ENCODE results near the gene DNAAF1. TPM values are rescaled to one million over a fixed set of nuclear protein-coding genes. Genes with fewer than 3 reads are reported as not detected.

Gene DNAAF1
- total RNA-seq, 1 donor = 0.36 TPM

GRCh38 chr16:84161801-84162200 is 16.7 kb downstream of the DNAAF1 start:
- TF ChIP-seq, protein P1, sequence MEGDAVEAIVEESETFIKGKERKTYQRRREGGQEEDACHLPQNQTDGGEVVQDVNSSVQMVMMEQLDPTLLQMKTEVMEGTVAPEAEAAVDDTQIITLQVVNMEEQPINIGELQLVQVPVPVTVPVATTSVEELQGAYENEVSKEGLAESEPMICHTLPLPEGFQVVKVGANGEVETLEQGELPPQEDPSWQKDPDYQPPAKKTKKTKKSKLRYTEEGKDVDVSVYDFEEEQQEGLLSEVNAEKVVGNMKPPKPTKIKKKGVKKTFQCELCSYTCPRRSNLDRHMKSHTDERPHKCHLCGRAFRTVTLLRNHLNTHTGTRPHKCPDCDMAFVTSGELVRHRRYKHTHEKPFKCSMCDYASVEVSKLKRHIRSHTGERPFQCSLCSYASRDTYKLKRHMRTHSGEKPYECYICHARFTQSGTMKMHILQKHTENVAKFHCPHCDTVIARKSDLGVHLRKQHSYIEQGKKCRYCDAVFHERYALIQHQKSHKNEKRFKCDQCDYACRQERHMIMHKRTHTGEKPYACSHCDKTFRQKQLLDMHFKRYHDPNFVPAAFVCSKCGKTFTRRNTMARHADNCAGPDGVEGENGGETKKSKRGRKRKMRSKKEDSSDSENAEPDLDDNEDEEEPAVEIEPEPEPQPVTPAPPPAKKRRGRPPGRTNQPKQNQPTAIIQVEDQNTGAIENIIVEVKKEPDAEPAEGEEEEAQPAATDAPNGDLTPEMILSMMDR (IDR thresholded peaks at IDR 0.05; ENCODE audit: extremely low read depth, low read depth, low read length) = no peak
- Histone ChIP-seq H3K27me3 (ENCODE audit: insufficient read depth, low read length) (peaks cover 51% of the 10 kb centered on the region), H2AFZ (ENCODE audit: low read length) (no peak overlapping the region), H3K4me3 (ENCODE audit: insufficient read depth, low read length) (no peak overlapping the region), H3K27ac (ENCODE audit: low read depth, low read length) (no peak overlapping the region), H3K4me2 (ENCODE audit: insufficient read depth, low read length) (no peak overlapping the region), H3K9me3 (ENCODE audit: low read depth, low read length) (no peaks in the 10 kb centered on the region), H3K36me3 (ENCODE audit: insufficient read depth, low read length) (no peaks in the 10 kb centered on the region), H3K79me2 (ENCODE audit: insufficient read depth, low read length) (no peaks in the 10 kb centered on the region), H4K20me1 (ENCODE audit: insufficient read depth, low read length) (no peaks in the 10 kb centered on the region), H3K4me1 (ENCODE audit: insufficient read depth, low read length) (no peaks in the 10 kb centered on the region)
- DNase-seq (ENCODE audit: insufficient read length, low spot score, missing footprints) = no peak

DNA sequence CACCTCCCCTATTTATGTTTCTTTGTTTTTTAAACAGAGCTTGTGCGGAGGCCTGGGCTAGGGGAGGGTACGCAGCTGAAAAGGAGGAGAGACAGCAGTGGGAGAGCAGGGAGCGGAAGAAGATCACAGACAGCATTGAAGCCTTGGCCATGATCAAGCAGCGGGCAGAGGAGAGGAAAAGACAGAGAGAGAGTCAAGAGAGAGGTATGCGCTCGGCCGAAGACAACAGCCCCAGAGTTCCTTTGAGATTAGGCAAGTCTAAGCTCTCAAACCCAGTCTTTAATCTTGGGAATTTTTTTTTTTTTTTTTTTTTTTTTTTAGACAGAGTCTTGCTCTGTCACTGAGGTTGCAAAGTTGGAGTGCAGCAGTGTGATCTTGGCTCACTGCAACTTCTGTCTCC is 20.6 kb downstream of the DNAAF1 start:
- Histone ChIP-seq H3K36me3 (ENCODE audit: insufficient read depth, low read length) (no peaks in the 10 kb centered on the region), H3K79me2 (ENCODE audit: insufficient read depth, low read length) (no peaks in the 10 kb centered on the region), H3K4me3 (ENCODE audit: insufficient read depth, low read length) (no peak overlapping the region), H3K4me1 (ENCODE audit: insufficient read depth, low read length) (no peaks in the 10 kb centered on the region), H2AFZ (ENCODE audit: low read length) (no peak overlapping the region), H3K27me3 (ENCODE audit: insufficient read depth, low read length) (peaks cover 42% of the 10 kb centered on the region), H3K27ac (ENCODE audit: low read depth, low read length) (no peak overlapping the region), H3K9me3 (ENCODE audit: low read depth, low read length) (no peaks in the 10 kb centered on the region), H3K4me2 (ENCODE audit: insufficient read depth, low read length) (no peak overlapping the region), H4K20me1 (ENCODE audit: insufficient read depth, low read length) (no peaks in the 10 kb centered on the region)
- DNase-seq (ENCODE audit: insufficient read length, low spot score, missing footprints) = no peak
- TF ChIP-seq, protein P1 (IDR thresholded peaks at IDR 0.05; ENCODE audit: extremely low read depth, low read depth, low read length) = no peak

GRCh38 chr16:84166796-84167695 is 21.9 kb downstream of the DNAAF1 start:
- no peak for DNase-seq (ENCODE audit: insufficient read length, low spot score, missing footprints)
- no peaks in the 10 kb centered on the region for H3K9me3 ChIP-seq (ENCODE audit: low read depth, low read length)
- peaks cover 35% of the 10 kb centered on the region for H3K27me3 ChIP-seq (ENCODE audit: insufficient read depth, low read length)
- no peak overlapping the region for H3K4me3 ChIP-seq (ENCODE audit: insufficient read depth, low read length)
- TF ChIP-seq, protein P1 (IDR thresholded peaks at IDR 0.05; ENCODE audit: extremely low read depth, low read depth, low read length) = no peak
- H3K4me1 ChIP-seq (ENCODE audit: insufficient read depth, low read length) = no peaks in the 10 kb centered on the region
- H4K20me1 ChIP-seq (ENCODE audit: insufficient read depth, low read length) = no peaks in the 10 kb centered on the region
- no peak overlapping the region for H2AFZ ChIP-seq (ENCODE audit: low read length)
- no peak overlapping the region for H3K4me2 ChIP-seq (ENCODE audit: insufficient read depth, low read length)
- no peaks in the 10 kb centered on the region for H3K79me2 ChIP-seq (ENCODE audit: insufficient read depth, low read length)
- no peaks in the 10 kb centered on the region for H3K36me3 ChIP-seq (ENCODE audit: insufficient read depth, low read length)
- no peak overlapping the region for H3K27ac ChIP-seq (ENCODE audit: low read depth, low read length)

- H3K4me3 ChIP-seq (ENCODE audit: insufficient read depth, low read length) = no peak overlapping the region
- TF ChIP-seq, protein P1 (IDR thresholded peaks at IDR 0.05; ENCODE audit: extremely low read depth, low read depth, low read length) = no peak
- no peaks in the 10 kb centered on the region for H3K9me3 ChIP-seq (ENCODE audit: low read depth, low read length)
- no peak overlapping the region for H2AFZ ChIP-seq (ENCODE audit: low read length)
- no peaks in the 10 kb centered on the region for H3K4me1 ChIP-seq (ENCODE audit: insufficient read depth, low read length)
- no peak overlapping the region for H3K27ac ChIP-seq (ENCODE audit: low read depth, low read length)
- no peak overlapping the region for H3K4me2 ChIP-seq (ENCODE audit: insufficient read depth, low read length)
- no peaks in the 10 kb centered on the region for H3K79me2 ChIP-seq (ENCODE audit: insufficient read depth, low read length)
- H3K27me3 ChIP-seq (ENCODE audit: insufficient read depth, low read length) = peaks cover 27% of the 10 kb centered on the region
- H3K36me3 ChIP-seq (ENCODE audit: insufficient read depth, low read length) = no peaks in the 10 kb centered on the region
- no peaks in the 10 kb centered on the region for H4K20me1 ChIP-seq (ENCODE audit: insufficient read depth, low read length)
- no peak for DNase-seq (ENCODE audit: insufficient read length, low spot score, missing footprints)
Observed at GRCh38 chr16:84169765-84170310, 24.7 kb downstream of the DNAAF1 start.
